ENCODE data around the gene SPTBN1.

DNA sequence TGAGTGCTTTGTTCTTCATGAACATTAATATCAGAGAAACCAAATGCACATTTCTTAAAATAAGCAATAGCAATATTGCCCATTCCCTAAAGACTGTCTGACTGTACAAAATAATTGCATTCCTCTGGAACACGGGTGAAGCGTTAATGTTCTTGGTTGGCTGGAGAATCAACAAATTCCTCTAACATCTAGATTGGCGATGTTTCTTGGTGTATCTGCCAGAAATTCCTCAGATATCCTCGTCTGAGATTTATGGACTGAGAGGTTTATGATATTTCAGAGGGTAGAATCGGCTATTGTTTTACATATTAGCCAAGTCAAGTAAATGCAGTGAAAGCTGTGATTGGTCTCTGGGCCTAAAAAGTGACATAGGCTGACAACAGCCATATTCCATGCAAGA lies 27.1 kb upstream of the SPTBN1 start:
- TF ChIP-seq, protein P1, sequence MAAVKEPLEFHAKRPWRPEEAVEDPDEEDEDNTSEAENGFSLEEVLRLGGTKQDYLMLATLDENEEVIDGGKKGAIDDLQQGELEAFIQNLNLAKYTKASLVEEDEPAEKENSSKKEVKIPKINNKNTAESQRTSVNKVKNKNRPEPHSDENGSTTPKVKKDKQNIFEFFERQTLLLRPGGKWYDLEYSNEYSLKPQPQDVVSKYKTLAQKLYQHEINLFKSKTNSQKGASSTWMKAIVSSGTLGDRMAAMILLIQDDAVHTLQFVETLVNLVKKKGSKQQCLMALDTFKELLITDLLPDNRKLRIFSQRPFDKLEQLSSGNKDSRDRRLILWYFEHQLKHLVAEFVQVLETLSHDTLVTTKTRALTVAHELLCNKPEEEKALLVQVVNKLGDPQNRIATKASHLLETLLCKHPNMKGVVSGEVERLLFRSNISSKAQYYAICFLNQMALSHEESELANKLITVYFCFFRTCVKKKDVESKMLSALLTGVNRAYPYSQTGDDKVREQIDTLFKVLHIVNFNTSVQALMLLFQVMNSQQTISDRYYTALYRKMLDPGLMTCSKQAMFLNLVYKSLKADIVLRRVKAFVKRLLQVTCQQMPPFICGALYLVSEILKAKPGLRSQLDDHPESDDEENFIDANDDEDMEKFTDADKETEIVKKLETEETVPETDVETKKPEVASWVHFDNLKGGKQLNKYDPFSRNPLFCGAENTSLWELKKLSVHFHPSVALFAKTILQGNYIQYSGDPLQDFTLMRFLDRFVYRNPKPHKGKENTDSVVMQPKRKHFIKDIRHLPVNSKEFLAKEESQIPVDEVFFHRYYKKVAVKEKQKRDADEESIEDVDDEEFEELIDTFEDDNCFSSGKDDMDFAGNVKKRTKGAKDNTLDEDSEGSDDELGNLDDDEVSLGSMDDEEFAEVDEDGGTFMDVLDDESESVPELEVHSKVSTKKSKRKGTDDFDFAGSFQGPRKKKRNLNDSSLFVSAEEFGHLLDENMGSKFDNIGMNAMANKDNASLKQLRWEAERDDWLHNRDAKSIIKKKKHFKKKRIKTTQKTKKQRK (IDR thresholded peaks at IDR 0.05; ENCODE audit: low read length): no peak
- TF ChIP-seq, protein P2, sequence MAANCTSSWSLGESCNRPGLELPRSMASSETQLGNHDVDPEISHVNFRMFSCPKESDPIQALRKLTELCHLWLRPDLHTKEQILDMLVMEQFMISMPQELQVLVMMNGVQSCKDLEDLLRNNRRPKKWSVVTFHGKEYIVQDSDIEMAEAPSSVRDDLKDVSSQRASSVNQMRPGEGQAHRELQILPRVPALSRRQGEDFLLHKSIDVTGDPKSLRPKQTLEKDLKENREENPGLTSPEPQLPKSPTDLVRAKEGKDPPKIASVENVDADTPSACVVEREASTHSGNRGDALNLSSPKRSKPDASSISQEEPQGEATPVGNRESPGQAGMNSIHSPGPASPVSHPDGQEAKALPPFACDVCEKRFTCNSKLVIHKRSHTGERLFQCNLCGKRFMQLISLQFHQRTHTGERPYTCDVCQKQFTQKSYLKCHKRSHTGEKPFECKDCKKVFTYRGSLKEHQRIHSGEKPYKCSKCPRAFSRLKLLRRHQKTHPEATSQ (CRISPR knock-in tag; IDR thresholded peaks at IDR 0.05; ENCODE audit: borderline replicate concordance): no peak
- TF ChIP-seq, protein P3, sequence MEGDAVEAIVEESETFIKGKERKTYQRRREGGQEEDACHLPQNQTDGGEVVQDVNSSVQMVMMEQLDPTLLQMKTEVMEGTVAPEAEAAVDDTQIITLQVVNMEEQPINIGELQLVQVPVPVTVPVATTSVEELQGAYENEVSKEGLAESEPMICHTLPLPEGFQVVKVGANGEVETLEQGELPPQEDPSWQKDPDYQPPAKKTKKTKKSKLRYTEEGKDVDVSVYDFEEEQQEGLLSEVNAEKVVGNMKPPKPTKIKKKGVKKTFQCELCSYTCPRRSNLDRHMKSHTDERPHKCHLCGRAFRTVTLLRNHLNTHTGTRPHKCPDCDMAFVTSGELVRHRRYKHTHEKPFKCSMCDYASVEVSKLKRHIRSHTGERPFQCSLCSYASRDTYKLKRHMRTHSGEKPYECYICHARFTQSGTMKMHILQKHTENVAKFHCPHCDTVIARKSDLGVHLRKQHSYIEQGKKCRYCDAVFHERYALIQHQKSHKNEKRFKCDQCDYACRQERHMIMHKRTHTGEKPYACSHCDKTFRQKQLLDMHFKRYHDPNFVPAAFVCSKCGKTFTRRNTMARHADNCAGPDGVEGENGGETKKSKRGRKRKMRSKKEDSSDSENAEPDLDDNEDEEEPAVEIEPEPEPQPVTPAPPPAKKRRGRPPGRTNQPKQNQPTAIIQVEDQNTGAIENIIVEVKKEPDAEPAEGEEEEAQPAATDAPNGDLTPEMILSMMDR (CRISPR knock-in tag; IDR thresholded peaks at IDR 0.05): no peak
- TF ChIP-seq, protein P4, sequence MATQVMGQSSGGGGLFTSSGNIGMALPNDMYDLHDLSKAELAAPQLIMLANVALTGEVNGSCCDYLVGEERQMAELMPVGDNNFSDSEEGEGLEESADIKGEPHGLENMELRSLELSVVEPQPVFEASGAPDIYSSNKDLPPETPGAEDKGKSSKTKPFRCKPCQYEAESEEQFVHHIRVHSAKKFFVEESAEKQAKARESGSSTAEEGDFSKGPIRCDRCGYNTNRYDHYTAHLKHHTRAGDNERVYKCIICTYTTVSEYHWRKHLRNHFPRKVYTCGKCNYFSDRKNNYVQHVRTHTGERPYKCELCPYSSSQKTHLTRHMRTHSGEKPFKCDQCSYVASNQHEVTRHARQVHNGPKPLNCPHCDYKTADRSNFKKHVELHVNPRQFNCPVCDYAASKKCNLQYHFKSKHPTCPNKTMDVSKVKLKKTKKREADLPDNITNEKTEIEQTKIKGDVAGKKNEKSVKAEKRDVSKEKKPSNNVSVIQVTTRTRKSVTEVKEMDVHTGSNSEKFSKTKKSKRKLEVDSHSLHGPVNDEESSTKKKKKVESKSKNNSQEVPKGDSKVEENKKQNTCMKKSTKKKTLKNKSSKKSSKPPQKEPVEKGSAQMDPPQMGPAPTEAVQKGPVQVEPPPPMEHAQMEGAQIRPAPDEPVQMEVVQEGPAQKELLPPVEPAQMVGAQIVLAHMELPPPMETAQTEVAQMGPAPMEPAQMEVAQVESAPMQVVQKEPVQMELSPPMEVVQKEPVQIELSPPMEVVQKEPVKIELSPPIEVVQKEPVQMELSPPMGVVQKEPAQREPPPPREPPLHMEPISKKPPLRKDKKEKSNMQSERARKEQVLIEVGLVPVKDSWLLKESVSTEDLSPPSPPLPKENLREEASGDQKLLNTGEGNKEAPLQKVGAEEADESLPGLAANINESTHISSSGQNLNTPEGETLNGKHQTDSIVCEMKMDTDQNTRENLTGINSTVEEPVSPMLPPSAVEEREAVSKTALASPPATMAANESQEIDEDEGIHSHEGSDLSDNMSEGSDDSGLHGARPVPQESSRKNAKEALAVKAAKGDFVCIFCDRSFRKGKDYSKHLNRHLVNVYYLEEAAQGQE (IDR thresholded peaks at IDR 0.05; ENCODE audit: borderline replicate concordance in 1 of 2, low read depth in 1 of 2, low read length in 2 of 2): no peak
- TF ChIP-seq SUZ12 (IDR thresholded peaks at IDR 0.05; ENCODE audit: low read depth, low read length): no peak
- no peak for TF ChIP-seq CREB1 (IDR thresholded peaks at IDR 0.05)
- no peak for TF ChIP-seq CREB1 (CRISPR knock-in tag; IDR thresholded peaks at IDR 0.05)
